SH-SY5Y (cell line): ENCODE results near the gene CECR2.

ENCODE experiments used
- GATA2 ChIP-seq: IDR thresholded peaks from 2 replicates; pipeline ENCODE4 v1.6.1; 2011; ENCODE audit warnings: mild to moderate bottlenecking, low read depth, low read length
- GATA3 ChIP-seq: IDR thresholded peaks from 2 replicates; pipeline ENCODE4 v1.6.1; 2011; ENCODE audit warnings: low read depth, mild to moderate bottlenecking, low read length, moderate library complexity

DNA sequence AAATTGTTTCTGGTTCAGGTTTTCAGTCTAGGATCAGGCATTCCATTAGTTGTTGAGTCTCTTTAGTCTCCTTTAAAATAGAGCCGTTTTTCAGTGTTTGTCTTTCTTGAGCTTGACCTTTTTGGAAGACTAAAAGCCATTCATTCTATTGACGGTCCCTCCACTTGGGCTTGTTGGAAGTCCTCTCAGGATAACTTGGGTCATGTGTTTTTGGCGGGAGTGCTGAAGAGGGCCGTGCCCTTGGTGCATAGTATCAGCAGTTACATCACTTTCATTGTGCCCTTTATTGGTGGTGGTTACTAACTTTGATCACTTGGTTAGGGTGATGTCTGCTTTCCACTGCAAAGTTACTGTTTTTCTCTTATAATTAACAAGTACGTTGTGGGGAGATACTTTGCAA lies 20.8 kb downstream of the CECR2 start:
- TF ChIP-seq GATA2 = no peak
- no peak for TF ChIP-seq GATA3
